Measurements from ENCODE around the gene MEI1.

The MEI1 gene

GRCh38 chr22:41752011-41752970, 53.0 kb downstream of the MEI1 start:
- no peak for DNase-seq

GRCh38 chr22:41753984-41754383, 54.7 kb downstream of the MEI1 start:
- DNase-seq: no peak

GRCh38 chr22:41757502-41757901, 58.2 kb downstream of the MEI1 start:
- no peak for DNase-seq

- no peak for DNase-seq
Measured at GRCh38 chr22:41758231-41758630, 58.9 kb downstream of the MEI1 start.

GRCh38 chr22:41762980-41763779, 63.9 kb downstream of the MEI1 start:
- DNase-seq: peak; percentile 67

GRCh38 chr22:41766476-41766875, 67.2 kb downstream of the MEI1 start:
- no peak for DNase-seq

- no peak for DNase-seq
Measured at GRCh38 chr22:41768430-41768829, 69.1 kb downstream of the MEI1 start.

GRCh38 chr22:41770715-41771468, 71.6 kb downstream of the MEI1 start:
- no peak for DNase-seq

GRCh38 chr22:41772198-41772597, 72.9 kb downstream of the MEI1 start:
- no peak for DNase-seq

- no peak for DNase-seq
Measured at GRCh38 chr22:41772645-41773044, 73.3 kb downstream of the MEI1 start.

GRCh38 chr22:41775338-41775737, 76.0 kb downstream of the MEI1 start:
- DNase-seq: no peak

GRCh38 chr22:41775976-41776375, 76.7 kb downstream of the MEI1 start:
- no peak for DNase-seq

- DNase-seq: no peak
Measured at GRCh38 chr22:41776381-41776780, 77.1 kb downstream of the MEI1 start.

- no peak for DNase-seq
Measured at GRCh38 chr22:41777749-41778425, 78.6 kb downstream of the MEI1 start.

- DNase-seq: no peak
Measured at GRCh38 chr22:41779929-41780505, 80.7 kb downstream of the MEI1 start.

- peak; percentile 85 for DNase-seq
Measured at GRCh38 chr22:41780746-41781505, 81.6 kb downstream of the MEI1 start.

- DNase-seq: peak; percentile 59
Measured at GRCh38 chr22:41781507-41781906, 82.2 kb downstream of the MEI1 start.

GRCh38 chr22:41782316-41782715, 83.0 kb downstream of the MEI1 start:
- no peak for DNase-seq

- no peak for DNase-seq
Measured at GRCh38 chr22:41782751-41783150, 83.4 kb downstream of the MEI1 start.

- no peak for DNase-seq
Measured at GRCh38 chr22:41787331-41787730, 88.0 kb downstream of the MEI1 start.

- no peak for DNase-seq
Measured at GRCh38 chr22:41793871-41794270, 94.6 kb downstream of the MEI1 start.
